Esophagus muscularis mucosa (tissue), 3 donors: ENCODE results near the gene IPCEF1.

Experiments
- CTCF ChIP-seq, 3 experiments: fragments of 200-600 bp in 2 of 3; fragments of 450-650 bp in 1 of 3; sonication (generic) in 2 of 3; IDR thresholded peaks; one replicate each; pipeline ENCODE4 v1.5.1; 2017 to 2019; ENCODE audit warnings: antibody characterized with exemption in 3 of 3, mild to moderate bottlenecking in 2 of 3, moderate library complexity in 1 of 3
- POLR2AphosphoS5 ChIP-seq, 2 donors: sonication (generic); formaldehyde crosslinking; IDR thresholded peaks; one replicate each; pipeline ENCODE4 v1.6.1; 2017; ENCODE audit warnings: antibody characterized with exemption in 2 of 2

GRCh38 chr6:154202958-154203357 lies 153.6 kb downstream of the IPCEF1 start:
- TF ChIP-seq CTCF (IDR thresholded peaks at IDR 0.05) (no peak), POLR2AphosphoS5 (IDR thresholded peaks at IDR 0.05) (no peak)
